Natural killer cell (primary cell): ENCODE measurements around the gene CASP8. TPM values are rescaled to one million over a fixed set of nuclear protein-coding genes. Genes with fewer than 3 reads are reported as not detected.
A peak's percentile ranks its signal among the peaks of the same experiment; 100 is the strongest.
"Not testable (repeated sequence)": the region's sequence is repeated elsewhere in the genome, so short reads cannot be mapped to it uniquely, and the experiment has no call there.

Source experiments
- ATAC-seq, 3 donors: fragments of 150-1000 bp in 2 of 3; fragments of 200-7000 bp in 1 of 3; cut with Tn5 transposase; 1 replicate in 1 of 3; 2 replicates in 2 of 3; pipeline ENCODE4 v1.10.0; 2021; ENCODE audit warnings: mild to moderate bottlenecking in 2 of 3, moderate library complexity in 2 of 3
- DNase-seq, 2 donors: peaks; one replicate each; pipeline versions ENCODE4 v3.0.0 to v3.0.0-alpha.2; 2013 to 2021; ENCODE audit warnings: mixed read lengths in 1 of 2
- H3K27ac ChIP-seq: one replicate; pipeline ENCODE4 v1.5.1; 2013; ENCODE audit warnings: mild to moderate bottlenecking, low read length
- H3K27me3 ChIP-seq: one replicate; pipeline ENCODE4 v1.6.1; 2013; ENCODE audit warnings: low read length; ENCODE audit not compliant: control insufficient read depth, insufficient read depth
- H3K36me3 ChIP-seq: one replicate; pipeline ENCODE4 v1.6.1; 2013; ENCODE audit warnings: low read length; ENCODE audit not compliant: control insufficient read depth, insufficient read depth
- H3K4me1 ChIP-seq: one replicate; pipeline ENCODE4 v1.6.1; 2013; ENCODE audit warnings: low read length; ENCODE audit not compliant: control insufficient read depth, insufficient read depth
- H3K4me3 ChIP-seq: one replicate; pipeline ENCODE4 v1.5.1; 2013; ENCODE audit warnings: low read length
- H3K9me3 ChIP-seq: one replicate; pipeline ENCODE4 v1.6.1; 2013; ENCODE audit warnings: low read length; ENCODE audit not compliant: control insufficient read depth, insufficient read depth
- H3K27ac Mint-ChIP-seq, 2 donors: one replicate each; pipeline ENCODE4 v1.8.0; 2022; ENCODE audit warnings: mild to moderate bottlenecking in 2 of 2, mixed read lengths in 2 of 2, moderate library complexity in 1 of 2
- H3K27me3 Mint-ChIP-seq, 2 donors: one replicate each; pipeline ENCODE4 v1.8.0; 2022; ENCODE audit warnings: low read depth in 2 of 2, mixed read lengths in 2 of 2
- H3K36me3 Mint-ChIP-seq: one replicate; pipeline ENCODE4 v1.8.0; 2022; ENCODE audit warnings: mixed read lengths
- H3K4me1 Mint-ChIP-seq, 2 donors: one replicate each; pipeline ENCODE4 v1.8.0; 2022; ENCODE audit warnings: mixed read lengths in 2 of 2
- H3K4me3 Mint-ChIP-seq: one replicate; pipeline ENCODE4 v1.8.0; 2022; ENCODE audit warnings: mild to moderate bottlenecking, moderate library complexity, mixed read lengths
- H3K9me3 Mint-ChIP-seq, 2 donors: one replicate each; pipeline ENCODE4 v1.8.0; 2022; ENCODE audit warnings: mixed read lengths in 2 of 2
- WGBS: methylation state at CpG from one replicate; pipeline ENCODE4 v1.1.7; 2013; ENCODE audit warnings: missing lambda C conversion rate; ENCODE audit not compliant: insufficient coverage; 5-methylcytosine and 5-hydroxymethylcytosine counted together
- intact Hi-C: fragments of 100-400 bp; cut with micrococcal nuclease; formaldehyde crosslinking; loops from one replicate; pipeline ENCODE4 v1.14.2; 2022
- total RNA-seq, 4 donors: library from RNA; stranded (reverse); fragments of 120-200 nt in 1 of 4; gene quantifications; one replicate each; pipeline versions ENCODE4 v1.2.3 to v1.2.4, GENCODE V29; 2013 to 2022
- TF ChIP-seq, protein P1 (sequence below): fragments of 200-600 bp; IDR thresholded peaks from one replicate; pipeline ENCODE4 v1.8.0; 2022; ENCODE audit warnings: antibody characterized with exemption

The CASP8 gene
- total RNA-seq, 3 donors from 2014 or later (not counting 1 experiment from before 2014, with no cell fraction given), result 218 to 404 (median 347) TPM

DNA sequence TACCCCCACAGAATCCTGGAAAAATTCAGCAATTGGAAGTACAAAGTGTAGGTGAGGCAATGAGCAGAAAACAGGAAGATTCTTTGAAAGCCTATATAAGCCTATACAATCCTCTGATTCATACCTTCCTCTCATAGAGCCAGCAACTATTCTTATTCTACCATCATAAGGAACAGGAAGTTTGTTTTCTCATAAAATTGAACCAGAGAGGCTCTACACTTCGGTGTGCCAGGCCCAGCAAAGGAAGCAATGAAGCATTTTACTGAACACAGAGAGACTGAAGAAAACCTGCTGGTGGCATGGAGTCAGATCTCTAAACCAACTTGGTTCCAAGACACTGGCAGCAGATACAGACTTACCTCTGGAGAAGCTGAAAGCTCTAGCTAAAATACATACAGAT lies 18.7 kb downstream of the CASP8 start:
- Histone ChIP-seq H3K27ac (no peak overlapping the region), H3K4me3 (no peak overlapping the region), H3K36me3 (peaks cover 69% of the 10 kb centered on the region), H3K9me3 (no peaks in the 10 kb centered on the region), H3K4me1 (no peaks in the 10 kb centered on the region), H3K27me3 (no peaks in the 10 kb centered on the region)
- H3K27ac Mint-ChIP-seq, result peak overlapping the region; percentile 83 to 100
- ATAC-seq, result peak in 1 of 3 donors; percentile 22
- TF ChIP-seq, protein P1, sequence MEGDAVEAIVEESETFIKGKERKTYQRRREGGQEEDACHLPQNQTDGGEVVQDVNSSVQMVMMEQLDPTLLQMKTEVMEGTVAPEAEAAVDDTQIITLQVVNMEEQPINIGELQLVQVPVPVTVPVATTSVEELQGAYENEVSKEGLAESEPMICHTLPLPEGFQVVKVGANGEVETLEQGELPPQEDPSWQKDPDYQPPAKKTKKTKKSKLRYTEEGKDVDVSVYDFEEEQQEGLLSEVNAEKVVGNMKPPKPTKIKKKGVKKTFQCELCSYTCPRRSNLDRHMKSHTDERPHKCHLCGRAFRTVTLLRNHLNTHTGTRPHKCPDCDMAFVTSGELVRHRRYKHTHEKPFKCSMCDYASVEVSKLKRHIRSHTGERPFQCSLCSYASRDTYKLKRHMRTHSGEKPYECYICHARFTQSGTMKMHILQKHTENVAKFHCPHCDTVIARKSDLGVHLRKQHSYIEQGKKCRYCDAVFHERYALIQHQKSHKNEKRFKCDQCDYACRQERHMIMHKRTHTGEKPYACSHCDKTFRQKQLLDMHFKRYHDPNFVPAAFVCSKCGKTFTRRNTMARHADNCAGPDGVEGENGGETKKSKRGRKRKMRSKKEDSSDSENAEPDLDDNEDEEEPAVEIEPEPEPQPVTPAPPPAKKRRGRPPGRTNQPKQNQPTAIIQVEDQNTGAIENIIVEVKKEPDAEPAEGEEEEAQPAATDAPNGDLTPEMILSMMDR, result no peak
- H3K4me1 Mint-ChIP-seq, result peaks cover 39 to 43% of the 10 kb centered on the region in 2 donors
- peaks cover 37% of the 10 kb centered on the region for H3K36me3 Mint-ChIP-seq
- no peaks in the 10 kb centered on the region for H3K9me3 Mint-ChIP-seq
- DNase-seq, result no peak
- H3K4me3 Mint-ChIP-seq, result no peak overlapping the region
- WGBS, result 71% methylated on average over 1 of the region's 1 CpG
- H3K27me3 Mint-ChIP-seq, result no peaks in the 10 kb centered on the region
- intact Hi-C loops, result no loop called here

DNA sequence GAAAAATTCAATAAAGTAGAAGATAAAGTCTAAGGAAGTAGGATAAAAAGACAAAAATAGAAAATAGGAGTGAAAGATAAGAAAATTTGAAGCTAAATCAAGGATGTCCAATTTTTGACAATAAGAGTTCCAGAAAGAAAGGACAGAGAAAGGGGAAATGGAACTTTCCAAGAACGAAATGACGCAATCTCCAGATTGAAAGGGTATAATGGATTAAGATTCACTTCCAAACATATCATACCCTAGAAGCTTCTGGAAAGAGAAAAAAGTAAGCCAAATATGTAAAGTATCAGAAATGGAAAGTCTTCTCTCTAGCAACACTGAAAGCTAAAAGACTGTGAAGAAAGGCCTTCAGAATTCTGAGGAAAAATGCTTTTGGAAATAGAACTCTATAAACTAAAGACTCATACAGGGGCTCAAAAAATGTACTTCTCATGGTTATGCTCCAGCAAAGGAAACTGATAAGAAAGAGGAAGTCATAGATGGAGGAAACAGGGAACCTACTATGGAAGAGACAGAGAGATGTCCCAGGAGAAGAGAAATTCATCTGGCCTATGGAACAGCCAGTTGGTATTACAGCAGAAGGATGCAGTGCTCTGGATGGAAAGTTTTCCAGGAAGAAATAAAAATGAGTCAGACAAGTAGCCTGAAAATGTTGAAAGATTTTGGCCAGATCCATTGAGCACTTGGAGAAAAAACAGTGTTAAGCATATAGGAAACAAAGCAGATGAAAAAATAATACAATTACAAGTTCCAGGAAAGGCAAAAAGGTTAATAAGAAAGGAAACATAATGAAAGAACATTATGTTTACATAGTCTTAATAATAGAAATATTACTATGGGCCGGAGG lies 20.1 kb downstream of the CASP8 start:
- H3K36me3 Mint-ChIP-seq, result peaks cover 41% of the 10 kb centered on the region
- TF ChIP-seq, protein P1, result no peak
- H3K4me3 ChIP-seq, result no peak overlapping the region
- DNase-seq, result no peak
- peaks cover 31 to 34% of the 10 kb centered on the region in 2 donors for H3K4me1 Mint-ChIP-seq
- H3K27ac ChIP-seq, result peak overlapping the region; percentile 35
- no peaks in the 10 kb centered on the region for H3K9me3 ChIP-seq
- WGBS, result 100% methylated on average over 1 of the region's 3 CpGs
- peak overlapping the region; percentile 83 to 100 for H3K27ac Mint-ChIP-seq
- H3K4me3 Mint-ChIP-seq, result no peak overlapping the region
- H3K27me3 ChIP-seq, result no peaks in the 10 kb centered on the region
- ATAC-seq, result no peak
- no peaks in the 10 kb centered on the region for H3K9me3 Mint-ChIP-seq
- intact Hi-C loops, result loop anchor here (10.0 kb wide), 1 partner anchor 46 kb away; no protein-coding TSS in a partner anchor
- no peaks in the 10 kb centered on the region for H3K4me1 ChIP-seq
- H3K36me3 ChIP-seq, result peaks cover 65% of the 10 kb centered on the region
- H3K27me3 Mint-ChIP-seq, result no peaks in the 10 kb centered on the region

DNA sequence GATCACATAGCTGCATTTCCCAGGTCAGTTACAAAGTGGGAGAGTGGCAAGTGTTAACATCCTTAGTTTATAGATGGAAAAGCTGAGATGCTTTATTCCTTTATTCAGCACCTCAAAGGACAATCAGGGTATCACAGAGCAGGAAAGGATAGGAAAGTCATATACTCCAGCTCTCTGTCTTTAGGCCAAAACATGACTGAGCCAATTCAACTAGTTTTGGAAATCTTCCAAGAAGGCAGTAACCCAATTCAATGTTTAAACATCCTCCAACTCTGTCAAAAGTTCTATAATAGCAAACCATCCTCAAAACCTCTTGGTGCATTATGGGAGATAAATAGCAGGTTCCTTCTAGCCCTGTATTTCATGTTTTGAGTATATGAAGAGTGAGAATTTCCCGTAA lies 25.2 kb downstream of the CASP8 start:
- TF ChIP-seq, protein P1, result no peak
- Mint-ChIP-seq H3K4me1 (peaks cover 25 to 36% of the 10 kb centered on the region in 2 donors), H3K27me3 (no peaks in the 10 kb centered on the region), H3K36me3 (peaks cover 50% of the 10 kb centered on the region), H3K27ac (peak overlapping the region; percentile 55 to 76), H3K4me3 (no peak overlapping the region), H3K9me3 (no peaks in the 10 kb centered on the region)
- H3K4me1 ChIP-seq, result no peaks in the 10 kb centered on the region
- H3K9me3 ChIP-seq, result no peaks in the 10 kb centered on the region
- 100% methylated on average over 1 of the region's 1 CpG for WGBS
- intact Hi-C loops, result loop anchor here (1.0 to 10.0 kb wide), 2 partner anchors 8 to 51 kb away; no protein-coding TSS in a partner anchor
- ATAC-seq (no peak), DNase-seq (no peak)
- no peaks in the 10 kb centered on the region for H3K27me3 ChIP-seq
- H3K27ac ChIP-seq, result no peak overlapping the region
- no peak overlapping the region for H3K4me3 ChIP-seq
- peaks cover 65% of the 10 kb centered on the region for H3K36me3 ChIP-seq

DNA sequence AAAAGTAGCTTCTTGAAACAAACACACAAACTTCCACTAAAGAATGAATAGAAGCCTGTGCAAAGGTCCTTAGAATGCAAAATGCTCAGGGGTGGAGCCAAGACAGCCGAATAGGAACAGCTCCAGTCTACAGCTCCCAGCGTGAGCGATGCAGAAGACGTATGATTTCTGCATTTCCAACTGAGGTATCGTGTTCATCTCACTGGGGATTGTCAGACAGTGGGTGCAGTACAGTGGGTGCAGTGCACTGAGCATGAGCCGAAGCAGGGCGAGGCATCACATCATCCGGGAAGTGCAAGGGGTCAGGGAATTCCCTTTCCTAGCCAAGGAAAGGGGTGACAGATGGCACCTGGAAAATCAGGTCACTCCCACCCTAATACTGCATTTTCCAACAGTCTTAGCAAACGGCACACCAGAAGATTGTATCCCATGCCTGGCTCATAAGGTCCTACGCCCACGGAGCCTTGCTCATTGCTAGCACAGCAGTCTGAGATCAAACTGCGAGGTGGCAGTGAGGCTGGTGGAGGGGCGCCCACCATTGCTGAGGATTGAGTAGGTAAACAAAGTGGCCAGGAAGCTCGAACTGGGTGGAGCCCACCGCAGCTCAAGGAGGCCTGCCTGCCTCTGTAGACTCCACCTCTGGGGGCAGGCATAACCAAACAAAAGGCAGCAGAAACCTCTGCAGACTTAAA lies 30.3 kb downstream of the CASP8 start:
- WGBS, result 98% methylated on average over 15 of the region's 15 CpGs

More for the DNA sequence above, 30.3 kb downstream of the CASP8 start:
- DNase-seq, ATAC-seq, H3K4me3 Mint-ChIP-seq, H3K27ac ChIP-seq, H3K9me3 Mint-ChIP-seq, H3K9me3 ChIP-seq, H3K4me1 ChIP-seq, intact Hi-C loops, H3K4me3 ChIP-seq, H3K27me3 ChIP-seq, H3K27me3 Mint-ChIP-seq: not testable (repeated sequence)
- H3K36me3 ChIP-seq, result peaks cover 49% of the 10 kb centered on the region
- peaks cover 16 to 39% of the 10 kb centered on the region in 2 donors for H3K4me1 Mint-ChIP-seq
- peak overlapping the region in 1 of 2 donors; percentile 77 for H3K27ac Mint-ChIP-seq
- H3K36me3 Mint-ChIP-seq, result peaks cover 55% of the 10 kb centered on the region
